Measurements from ENCODE around the gene TOGARAM2.

DNA sequence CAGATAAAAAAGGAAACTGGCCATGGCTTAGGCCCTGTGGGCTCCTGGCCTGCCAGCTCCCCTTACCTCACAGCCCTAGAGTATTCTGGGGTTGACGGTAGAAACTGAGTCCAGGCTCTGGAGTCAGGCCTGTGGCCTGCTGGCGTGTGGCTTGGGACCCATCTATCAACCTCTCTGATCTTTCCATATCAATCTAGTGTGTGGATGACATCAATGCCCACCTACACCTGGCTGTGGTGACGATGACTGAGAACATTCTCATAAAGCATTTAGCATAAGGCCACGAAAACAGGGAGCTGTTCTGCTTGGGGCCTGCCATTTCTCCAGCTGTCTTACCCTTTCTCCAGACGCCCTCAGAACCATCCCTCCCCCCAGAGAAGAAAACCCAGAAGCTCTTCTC, 75.4 kb downstream of the TOGARAM2 start:
- TF ChIP-seq EZH2phosphoT487 (IDR thresholded peaks at IDR 0.05; ENCODE audit: insufficient read depth, low read depth) = no peak
- TF ChIP-seq EZH2 (IDR thresholded peaks at IDR 0.05; ENCODE audit: insufficient read depth, poor library complexity, severe bottlenecking) = no peak

Measured in GM23248 (cell line).